Activated naive CD8-positive, alpha-beta T cell treated with anti-CD3 and anti-CD28 coated beads for 36 hours (primary cell): ENCODE measurements around the gene PLAC8. TPM values are rescaled to one million over a fixed set of nuclear protein-coding genes. Genes with fewer than 3 reads are reported as not detected.
"Not testable (repeated sequence)": the region's sequence is repeated elsewhere in the genome, so short reads cannot be mapped to it uniquely, and the experiment has no call there.

Source experiments
- DNase-seq: peaks from one replicate; pipeline ENCODE4 v3.0.0; 2021
- H3K27ac Mint-ChIP-seq: one replicate; pipeline ENCODE4 v1.8.0; 2022; ENCODE audit warnings: mild to moderate bottlenecking, moderate library complexity, mixed read lengths
- H3K27me3 Mint-ChIP-seq: one replicate; pipeline ENCODE4 v1.8.0; 2022; ENCODE audit warnings: mild to moderate bottlenecking, mixed read lengths
- H3K36me3 Mint-ChIP-seq: one replicate; pipeline ENCODE4 v1.8.0; 2021; ENCODE audit warnings: mild to moderate bottlenecking, mixed read lengths
- H3K4me1 Mint-ChIP-seq: one replicate; pipeline ENCODE4 v1.8.0; 2021; ENCODE audit warnings: mixed read lengths
- H3K4me3 Mint-ChIP-seq: one replicate; pipeline ENCODE4 v1.8.0; 2022; ENCODE audit warnings: mild to moderate bottlenecking, moderate library complexity, mixed read lengths
- H3K9me3 Mint-ChIP-seq: one replicate; pipeline ENCODE4 v1.8.0; 2022; ENCODE audit warnings: mixed read lengths
- total RNA-seq, 2 experiments: library from RNA; stranded (reverse); gene quantifications; one replicate each; pipeline ENCODE4 v1.2.3, GENCODE V29; 2021

Gene PLAC8
- total RNA-seq, 2 experiments from 2014 or later, result 132 to 140 TPM

GRCh38 chr4:83065266-83065665 lies 49.3 kb downstream of the PLAC8 start:
- H3K27ac Mint-ChIP-seq, result no peak overlapping the region
- H3K4me1 Mint-ChIP-seq, result peaks cover 3% of the 10 kb centered on the region
- H3K4me3 Mint-ChIP-seq, result no peak overlapping the region
- H3K27me3 Mint-ChIP-seq, result no peaks in the 10 kb centered on the region
- DNase-seq, result no peak
- no peaks in the 10 kb centered on the region for H3K9me3 Mint-ChIP-seq
- peaks cover 14% of the 10 kb centered on the region for H3K36me3 Mint-ChIP-seq

- Mint-ChIP-seq H3K4me1 (no peaks in the 10 kb centered on the region), H3K4me3 (no peak overlapping the region), H3K36me3 (peaks cover 13% of the 10 kb centered on the region), H3K9me3 (no peaks in the 10 kb centered on the region), H3K27ac (no peak overlapping the region), H3K27me3 (no peaks in the 10 kb centered on the region)
- no peak for DNase-seq
Observed at GRCh38 chr4:83062739-83063138, 51.8 kb downstream of the PLAC8 start.

GRCh38 chr4:83054928-83055327 lies 59.6 kb downstream of the PLAC8 start:
- Mint-ChIP-seq H3K27me3 (no peaks in the 10 kb centered on the region), H3K36me3 (peaks cover 5% of the 10 kb centered on the region), H3K9me3 (no peaks in the 10 kb centered on the region), H3K4me3 (no peak overlapping the region), H3K4me1 (no peaks in the 10 kb centered on the region), H3K27ac (no peak overlapping the region)
- no peak for DNase-seq

GRCh38 chr4:83048781-83049180 lies 65.7 kb downstream of the PLAC8 start:
- not testable (repeated sequence) for H3K9me3 Mint-ChIP-seq, H3K27ac Mint-ChIP-seq, H3K4me1 Mint-ChIP-seq, H3K4me3 Mint-ChIP-seq, H3K36me3 Mint-ChIP-seq, DNase-seq, H3K27me3 Mint-ChIP-seq

- no peak for DNase-seq
- Mint-ChIP-seq H3K4me1 (peaks cover 11% of the 10 kb centered on the region), H3K36me3 (peaks cover 4% of the 10 kb centered on the region), H3K4me3 (no peak overlapping the region), H3K9me3 (no peaks in the 10 kb centered on the region), H3K27ac (no peak overlapping the region), H3K27me3 (no peaks in the 10 kb centered on the region)
Observed at GRCh38 chr4:83046693-83047473, 67.6 kb downstream of the PLAC8 start.

GRCh38 chr4:83043801-83044407 lies 70.6 kb downstream of the PLAC8 start:
- H3K9me3 Mint-ChIP-seq, result no peaks in the 10 kb centered on the region
- no peaks in the 10 kb centered on the region for H3K27me3 Mint-ChIP-seq
- peaks cover 26% of the 10 kb centered on the region for H3K4me1 Mint-ChIP-seq
- no peak overlapping the region for H3K4me3 Mint-ChIP-seq
- DNase-seq, result no peak
- no peak overlapping the region for H3K27ac Mint-ChIP-seq
- H3K36me3 Mint-ChIP-seq, result peaks cover 10% of the 10 kb centered on the region

DNA sequence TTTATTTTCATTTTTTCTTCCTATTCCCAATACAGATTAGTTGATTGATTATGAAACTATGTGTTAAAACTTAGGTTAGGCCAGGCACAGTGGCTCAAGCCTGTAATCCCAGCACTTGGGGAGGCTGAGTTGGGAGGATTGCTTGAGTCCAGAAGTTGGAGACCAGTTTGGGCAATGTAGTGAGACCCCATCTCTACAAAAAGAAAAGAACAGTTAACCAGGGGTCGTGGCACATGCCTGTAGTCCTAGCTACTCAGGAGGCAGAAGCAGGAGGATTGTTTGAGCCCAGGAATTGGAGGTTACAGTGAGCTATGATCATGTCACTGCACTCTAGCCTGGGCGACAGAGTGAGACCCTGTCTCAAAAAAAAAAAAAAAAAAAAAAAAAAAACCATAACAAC lies 71.4 kb downstream of the PLAC8 start:
- not testable (repeated sequence) for H3K27ac Mint-ChIP-seq, DNase-seq, H3K4me3 Mint-ChIP-seq, H3K9me3 Mint-ChIP-seq, H3K27me3 Mint-ChIP-seq
- Mint-ChIP-seq H3K4me1 (peaks cover 27% of the 10 kb centered on the region), H3K36me3 (peaks cover 10% of the 10 kb centered on the region)

GRCh38 chr4:83040269-83040668 lies 74.3 kb downstream of the PLAC8 start:
- peaks cover 8% of the 10 kb centered on the region for H3K36me3 Mint-ChIP-seq
- peaks cover 38% of the 10 kb centered on the region for H3K4me1 Mint-ChIP-seq
- H3K4me3 Mint-ChIP-seq, result no peak overlapping the region
- no peaks in the 10 kb centered on the region for H3K9me3 Mint-ChIP-seq
- no peak for DNase-seq
- peak overlapping the region; percentile 19 for H3K27ac Mint-ChIP-seq
- H3K27me3 Mint-ChIP-seq, result no peaks in the 10 kb centered on the region

Other genes with a start within 250 kb of the PLAC8 start
- 10 to 100 TPM; 78.8 to 88.3 TPM for gene SEC31A, start 223.6 kb downstream of the PLAC8 start, total RNA-seq
- 1 to 10 TPM; 3.8 to 4.9 TPM for gene THAP9, start 214.0 kb downstream of the PLAC8 start, total RNA-seq
- 10 to 100 TPM; 22.7 TPM for gene LIN54, start 103.9 kb downstream of the PLAC8 start, total RNA-seq
- gene COPS4, start 79.5 kb downstream of the PLAC8 start, total RNA-seq, result 10 to 100 TPM; 42.6 to 43.9 TPM
- 10 to 100 TPM; 24.8 to 25.1 TPM for gene COQ2, start 170.1 kb upstream of the PLAC8 start, total RNA-seq
- 1 to 10 TPM; 6.5 to 7.8 TPM for gene HPSE, start 220.1 kb upstream of the PLAC8 start, total RNA-seq